ENCODE measurements around the gene NUP210. TPM values are rescaled to one million over a fixed set of nuclear protein-coding genes. Genes with fewer than 3 reads are reported as not detected.

The NUP210 gene
- total and polyA plus RNA-seq, 2 of the 13 experiments (the other 11 are each of a cell fraction or from before 2014, with no cell fraction given), result 31.6 to 35.2 TPM

DNA sequence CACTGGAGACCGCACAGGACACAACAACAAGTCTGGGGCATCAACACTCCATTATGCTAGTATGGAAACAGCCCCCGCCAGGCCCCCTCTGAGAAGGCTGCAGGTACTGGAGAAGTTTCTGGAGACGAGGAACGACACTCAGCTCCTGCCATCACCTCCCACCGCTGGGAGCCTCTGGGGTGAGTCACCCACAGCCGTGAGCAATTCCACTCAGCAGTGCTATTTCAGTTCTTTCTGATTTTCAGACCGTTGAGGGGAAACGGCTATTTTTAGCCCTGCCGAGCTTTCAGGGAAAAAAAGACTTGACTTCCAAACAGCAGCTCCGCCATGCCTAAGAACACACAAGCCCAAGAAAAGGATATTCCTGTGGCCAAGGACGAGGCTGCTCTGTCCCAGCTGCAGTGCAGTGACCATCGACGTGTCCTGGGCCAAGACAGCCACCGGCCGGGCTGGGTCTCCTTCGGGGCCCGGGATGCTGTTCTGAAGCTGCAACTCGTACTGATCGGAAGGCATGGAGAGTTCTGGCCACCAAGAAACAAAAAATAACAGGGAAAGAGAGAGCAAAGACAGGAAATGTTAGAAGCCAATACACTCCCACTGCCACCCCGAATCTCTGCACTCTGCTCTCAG, 40.8 kb downstream of the NUP210 start:
- H3K4me1 ChIP-seq (ENCODE audit: insufficient read depth, low read length), result no peaks in the 10 kb centered on the region
- no peaks in the 10 kb centered on the region for H4K20me1 ChIP-seq (ENCODE audit: insufficient read depth, low read length)
- no peak overlapping the region for H2AFZ ChIP-seq (ENCODE audit: low read length)
- no peak overlapping the region for H3K4me2 ChIP-seq (ENCODE audit: low read depth, low read length)
- in situ Hi-C loops (cut with HindIII; ENCODE audit: extremely low pct_ligation_motif_present, low pct_unique_long_range_greater_than_20kb), result no loop called here
- no TSS peak for BruUV-seq (replicated peaks)
- 94% methylated on average over 20 of the region's 20 CpGs for WGBS (ENCODE audit: low lambda C conversion rate)
- DNase-seq (ENCODE audit: low spot score), result no peak
- no peaks in the 10 kb centered on the region for H3K79me2 ChIP-seq (ENCODE audit: insufficient read depth, low read length)
- H3K36me3 ChIP-seq (replicated peaks in 1 of 2; ENCODE audit: control insufficient read depth in 1 of 2, insufficient read depth in 2 of 2, low read length in 2 of 2), result peaks cover 24 to 84% of the 10 kb centered on the region in 2 experiments
- intact Hi-C loops (cut with micrococcal nuclease; ENCODE audit: unreplicated experiment), result no loop called here
- H3K9ac ChIP-seq (ENCODE audit: insufficient read depth, low read depth, low read length), result no peak overlapping the region
- POLR2A ChIA-PET, result no interaction called here
- TF ChIP-seq ZNF431 (CRISPR knock-in tag; IDR thresholded peaks at IDR 0.05; ENCODE audit: borderline replicate concordance, low read depth) (no peak), SALL2 (CRISPR knock-in tag; IDR thresholded peaks at IDR 0.05) (no peak), MED8 (CRISPR knock-in tag; IDR thresholded peaks at IDR 0.05; ENCODE audit: insufficient replicate concordance) (no peak), KDM2A (CRISPR knock-in tag; IDR thresholded peaks at IDR 0.05; ENCODE audit: borderline replicate concordance, low read depth) (no peak), ZSCAN9 (CRISPR knock-in tag; IDR thresholded peaks at IDR 0.05; ENCODE audit: borderline replicate concordance) (no peak), ZNF768 (CRISPR knock-in tag; IDR thresholded peaks at IDR 0.05) (no peak), THYN1 (CRISPR knock-in tag; IDR thresholded peaks at IDR 0.05; ENCODE audit: borderline replicate concordance, low read depth) (no peak)
- TF ChIP-seq, protein P1, sequence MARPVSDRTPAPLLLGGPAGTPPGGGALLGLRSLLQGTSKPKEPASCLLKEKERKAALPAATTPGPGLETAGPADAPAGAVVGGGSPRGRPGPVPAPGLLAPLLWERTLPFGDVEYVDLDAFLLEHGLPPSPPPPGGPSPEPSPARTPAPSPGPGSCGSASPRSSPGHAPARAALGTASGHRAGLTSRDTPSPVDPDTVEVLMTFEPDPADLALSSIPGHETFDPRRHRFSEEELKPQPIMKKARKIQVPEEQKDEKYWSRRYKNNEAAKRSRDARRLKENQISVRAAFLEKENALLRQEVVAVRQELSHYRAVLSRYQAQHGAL (CRISPR knock-in tag; IDR thresholded peaks at IDR 0.05; ENCODE audit: not compliant biosample characterization), result no peak
- FAIRE-seq, result no peak
- H3K9me3 ChIP-seq (ENCODE audit: low read length), result no peaks in the 10 kb centered on the region
- no peaks in the 10 kb centered on the region for H3K27me3 ChIP-seq (ENCODE audit: control insufficient read depth in 1 of 2, insufficient read depth in 2 of 2, low read length in 2 of 2)
- ATAC-seq, result no peak
- CTCF ChIA-PET (ENCODE audit: low intra/inter-chr PET ratio, low total read pairs), result no interaction called here
- H3K4me3 ChIP-seq (replicated peaks in 1 of 3; ENCODE audit: insufficient read depth in 1 of 3, low read depth in 2 of 3, low read length in 3 of 3), result no peak overlapping the region
- H3K27ac ChIP-seq (ENCODE audit: extremely low read length, insufficient read depth, low read length), result no peak overlapping the region

All from HepG2 (cell line).